Kidney (tissue), 14 donors: ENCODE data around the gene VKORC1. TPM values are rescaled to one million over a fixed set of nuclear protein-coding genes. Genes with fewer than 3 reads are reported as not detected.
A peak's percentile ranks its signal among the peaks of the same experiment; 100 is the strongest.

Experiments used
- DNase-seq, 5 donors: peaks; one replicate each; pipeline ENCODE4 v3.0.0-alpha.2; 2013 to 2020
- FAIRE-seq: peaks from 2 replicates; lab custom pipeline; 2012; peaks lifted over from hg19 to GRCh38; lab: Jason Lieb, UNC
- H3K27ac ChIP-seq, 2 donors: one replicate each; pipeline ENCODE4 v1.7.0; 2013; ENCODE audit warnings: low read depth in 2 of 2, low read length in 2 of 2, inconsistent platforms in 1 of 2
- H3K27me3 ChIP-seq: one replicate; pipeline ENCODE4 v1.7.1; 2013; ENCODE audit warnings: low read length, inconsistent platforms; ENCODE audit not compliant: control insufficient read depth, insufficient read depth
- H3K36me3 ChIP-seq, 3 donors: one replicate each; pipeline versions ENCODE4 v1.7.0 to v1.7.1; 2013; ENCODE audit warnings: low read length in 3 of 3, control low read depth in 1 of 3, inconsistent platforms in 1 of 3; ENCODE audit not compliant: insufficient read depth in 3 of 3, control insufficient read depth in 2 of 3
- H3K4me1 ChIP-seq, 3 donors: one replicate each; pipeline versions ENCODE4 v1.7.0 to v1.7.1; 2013; ENCODE audit warnings: low read length in 3 of 3, inconsistent platforms in 1 of 3, low read depth in 1 of 3; ENCODE audit not compliant: control insufficient read depth in 2 of 3, insufficient read depth in 2 of 3
- H3K4me3 ChIP-seq, 3 donors: one replicate each; pipeline versions ENCODE4 v1.7.0 to v1.8.1; 2013; ENCODE audit warnings: low read length in 3 of 3, control low read depth in 1 of 3, inconsistent platforms in 1 of 3
- H3K9ac ChIP-seq, 3 donors: one replicate each; pipeline versions ENCODE4 v1.7.0 to v1.7.1; 2013; ENCODE audit warnings: low read length in 3 of 3, control low read depth in 1 of 3, inconsistent platforms in 1 of 3
- H3K9me3 ChIP-seq, 3 donors: one replicate each; pipeline versions ENCODE4 v1.7.0 to v1.7.1; 2013; ENCODE audit warnings: low read length in 3 of 3, control low read depth in 1 of 3, inconsistent platforms in 1 of 3; ENCODE audit not compliant: control insufficient read depth in 2 of 3, insufficient read depth in 1 of 3
- CTCF ChIP-seq: IDR thresholded peaks from 3 replicates; pipeline ENCODE4 v1.5.1; 2012; ENCODE audit warnings: mild to moderate bottlenecking, moderate library complexity, borderline replicate concordance; ENCODE audit not compliant: insufficient read depth; ENCODE audit errors: extremely low read depth
- intact Hi-C: fragments of 100-400 bp; cut with DNase I; formaldehyde crosslinking; loops from one replicate; pipeline ENCODE4 v1.11.1; 2022
- polyA plus RNA-seq: library from polyadenylated mRNA; stranded (reverse); fragments of 350-450 nt; fragmentation: Illumina TruSeq; extraction: RNeasy Lipid Tissue Mini Kit (QIAGEN cat#74804); gene quantifications from one replicate; pipeline ENCODE4 v1.2.3, GENCODE V29; 2014; ENCODE audit warnings: low read depth, low replicate concordance; ENCODE audit not compliant: insufficient read depth
- total RNA-seq: library from RNA; stranded (reverse); fragmentation: NEBNext Ultra II Directional; extraction: Animal tissue kit (Norgen Biotek cat#: 25700); gene quantifications from one replicate; pipeline ENCODE4 v1.2.1, GENCODE V29; 2021
- donor health status: control.
- donor health status: control.
- donor health status: control.
- donor health status: control.
- donor health status: control.
- donor health status: DM: yes; HTN: yes; CAD: no.
- donor health status: Normal renal cell carcinoma (clear cell type).

Gene VKORC1
- total and polyA plus RNA-seq, 2 donors from 2014 or later, result 84.7 to 209 TPM

GRCh38 chr16:31112711-31113110, 18.1 kb upstream of the VKORC1 start:
- DNase-seq (no peak), FAIRE-seq (no peak)
- intact Hi-C loops, result no loop called here
- Histone ChIP-seq H3K27me3 (no peaks in the 10 kb centered on the region), H3K9me3 (no peaks in the 10 kb centered on the region), H3K36me3 (peaks cover 0 to 19% (median 8%) of the 10 kb centered on the region in 3 donors), H3K27ac (peak overlapping the region; percentile 54 to 73), H3K4me3 (no peak overlapping the region), H3K9ac (peak overlapping the region in 1 of 3 donors; percentile 4), H3K4me1 (peaks cover 0 to 16% (median 12%) of the 10 kb centered on the region in 3 donors)
- TF ChIP-seq CTCF, result no peak

- no peak for TF ChIP-seq CTCF
- Histone ChIP-seq H3K27me3 (no peaks in the 10 kb centered on the region), H3K9ac (no peak overlapping the region), H3K9me3 (no peaks in the 10 kb centered on the region), H3K4me1 (peaks cover 0 to 16% (median 12%) of the 10 kb centered on the region in 3 donors), H3K4me3 (no peak overlapping the region), H3K27ac (no peak overlapping the region), H3K36me3 (peaks cover 0 to 19% (median 8%) of the 10 kb centered on the region in 3 donors)
- DNase-seq (peak in 2 of 5 donors; percentile 45 to 74), FAIRE-seq (no peak)
- intact Hi-C loops, result no loop called here
Measured at GRCh38 chr16:31111881-31112466, 17.4 kb upstream of the VKORC1 start.

GRCh38 chr16:31110106-31111034, 15.8 kb upstream of the VKORC1 start:
- peaks cover 0 to 20% (median 12%) of the 10 kb centered on the region in 3 donors for H3K4me1 ChIP-seq

More at GRCh38 chr16:31110106-31111034, 15.8 kb upstream of the VKORC1 start:
- TF ChIP-seq CTCF, result no peak
- intact Hi-C loops, result no loop called here
- Histone ChIP-seq H3K36me3 (peaks cover 0 to 19% (median 8%) of the 10 kb centered on the region in 3 donors), H3K27ac (no peak overlapping the region), H3K27me3 (no peaks in the 10 kb centered on the region), H3K4me3 (no peak overlapping the region), H3K9ac (no peak overlapping the region), H3K9me3 (no peaks in the 10 kb centered on the region)
- DNase-seq (no peak), FAIRE-seq (no peak)
